Epithelial cell of prostate (primary cell): ENCODE data around the gene BST2.
A peak's percentile ranks its signal among the peaks of the same experiment; 100 is the strongest.

Experiments
- DNase-seq: peaks from one replicate; pipeline ENCODE4 v3.0.0-alpha.2; 2011; ENCODE audit warnings: low read depth, low spot score
- H3K27ac ChIP-seq: fragments of 450-650 bp; 2 replicates; pipeline ENCODE4 v1.5.1; 2017; ENCODE audit warnings: mild to moderate bottlenecking

Gene BST2

DNA sequence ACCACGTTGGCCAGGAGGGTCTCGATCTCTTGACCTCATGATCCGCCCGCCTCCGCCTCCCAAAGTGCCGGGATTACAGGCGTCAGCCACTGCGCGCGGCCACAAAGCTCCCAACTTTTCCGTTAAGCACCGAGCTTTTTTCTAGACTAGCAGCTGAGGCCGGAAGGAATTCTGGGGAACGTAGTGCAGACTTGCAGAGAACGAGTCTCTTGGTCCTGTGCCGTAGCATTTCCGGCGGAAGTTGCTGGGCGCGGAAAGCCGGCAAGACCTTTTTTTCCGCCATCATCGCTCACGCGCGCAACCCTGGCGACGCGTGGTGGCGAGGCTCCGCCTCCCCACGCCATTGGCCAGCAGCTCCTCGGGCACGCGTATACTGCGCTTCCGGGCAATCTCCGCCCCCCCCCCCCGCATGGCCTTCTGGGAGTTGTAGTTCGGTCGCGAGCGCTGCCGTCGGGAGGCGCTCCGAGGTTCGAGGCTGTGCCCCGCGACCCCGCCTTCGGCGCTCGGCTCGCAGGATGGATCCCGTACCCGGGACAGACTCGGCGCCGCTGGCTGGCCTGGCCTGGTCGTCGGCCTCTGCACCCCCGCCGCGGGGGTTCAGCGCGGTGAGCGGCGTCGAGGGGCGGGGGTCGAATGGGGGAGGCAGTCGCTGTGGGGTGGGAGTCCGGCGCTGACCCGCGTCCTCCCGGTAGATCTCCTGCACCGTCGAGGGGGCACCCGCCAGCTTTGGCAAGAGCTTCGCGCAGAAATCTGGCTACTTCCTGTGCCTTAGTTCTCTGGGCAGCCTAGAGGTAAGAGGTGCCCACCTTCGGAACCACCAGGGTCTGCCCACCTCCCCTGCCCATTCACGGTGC lies 14.4 kb upstream of the BST2 start, which contains the start of gene MVB12A:
Gene MVB12A, plus strand, starts transcription at position 427 of the 854 bp plus-strand sequence. Its CDS starts 89 bp downstream, at position 516.
- H3K27ac ChIP-seq, result peak within 1 kb of the TSS; percentile 72
- peak; percentile 95 for DNase-seq

DNA sequence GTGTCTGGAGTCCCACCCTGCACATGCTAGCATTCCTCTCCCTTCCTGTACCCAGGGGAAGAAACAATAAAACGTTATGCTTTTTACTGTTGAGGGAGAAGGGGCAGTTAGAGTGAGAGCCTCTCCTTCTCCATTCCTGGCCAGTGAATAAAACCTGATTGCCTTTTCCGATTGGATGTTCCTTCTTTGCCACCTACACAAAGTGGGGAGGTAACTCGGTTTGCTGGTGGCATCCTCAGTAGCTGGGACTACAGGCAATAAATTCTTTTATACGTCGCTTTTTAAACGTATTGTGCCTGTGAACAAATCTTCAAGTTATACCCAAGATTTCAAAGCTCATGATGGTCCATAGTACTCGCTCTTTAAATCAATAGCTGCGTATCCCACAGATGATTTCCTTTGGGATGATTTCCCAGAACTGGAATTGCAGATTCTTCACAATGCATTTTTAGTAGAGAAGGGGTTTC lies 13.8 kb upstream of the BST2 start:
- H3K27ac ChIP-seq, result peak overlapping the region; percentile 72
- no peak for DNase-seq

DNA sequence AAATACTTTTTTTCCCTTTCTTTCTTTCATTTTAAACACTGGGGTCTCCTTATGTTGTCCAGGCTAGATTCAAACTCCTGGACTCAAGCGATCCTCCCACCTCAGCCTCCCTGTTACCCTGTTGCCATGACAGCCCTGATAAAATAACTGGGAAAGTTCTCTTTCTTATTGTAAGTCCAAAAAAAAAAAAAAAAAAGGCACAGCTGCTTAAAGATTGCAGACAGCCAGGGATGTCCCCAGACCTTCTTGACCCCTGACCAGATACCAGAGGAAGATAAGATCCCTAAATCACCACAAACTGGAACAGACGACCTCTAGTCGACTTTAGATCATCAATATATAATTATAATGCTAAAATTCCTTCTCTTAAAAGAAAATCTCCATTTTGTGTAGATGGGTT lies 13.3 kb upstream of the BST2 start:
- peak overlapping the region; percentile 72 for H3K27ac ChIP-seq
- DNase-seq, result no peak

DNA sequence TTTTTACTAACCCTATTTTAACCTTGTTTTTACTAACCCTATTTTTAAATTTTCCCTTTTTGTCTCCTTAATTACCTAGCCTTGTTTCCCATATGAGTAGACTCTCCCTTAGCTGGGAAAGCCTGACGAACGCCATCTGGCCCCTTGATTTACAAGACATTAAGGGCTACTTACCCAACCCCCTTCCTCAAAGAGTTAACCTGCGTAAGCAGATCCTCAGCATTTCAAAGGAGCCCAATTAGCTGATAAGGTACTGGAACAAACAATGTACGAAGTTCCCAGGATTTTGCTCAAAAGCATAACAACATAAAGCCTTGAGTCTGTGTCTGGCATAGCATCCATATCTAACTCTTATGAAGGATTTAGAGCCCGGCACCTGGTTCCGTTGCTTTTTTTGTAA lies 9.7 kb upstream of the BST2 start:
- no peak for DNase-seq
- H3K27ac ChIP-seq, result no peak overlapping the region

DNA sequence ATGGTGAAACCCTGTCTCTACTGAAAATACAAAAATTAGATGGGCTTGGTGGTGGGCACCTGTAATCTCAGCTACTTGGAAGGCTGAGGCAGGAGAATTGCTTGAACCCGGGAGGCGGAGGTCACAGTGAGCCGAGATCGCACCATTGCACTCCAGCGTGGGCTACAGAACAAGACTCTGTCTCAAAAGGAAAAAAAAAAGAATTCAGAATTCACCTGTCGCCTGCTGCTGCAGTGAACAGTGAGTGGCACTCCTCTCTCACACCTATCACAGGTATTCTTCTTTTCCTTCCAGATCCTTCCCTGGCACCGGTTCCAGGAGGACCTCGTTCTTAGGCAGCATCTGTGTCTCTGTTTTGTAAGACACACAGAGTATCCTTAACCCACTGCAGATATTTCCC lies 8.7 kb upstream of the BST2 start:
- no peak overlapping the region for H3K27ac ChIP-seq
- DNase-seq, result no peak

DNA sequence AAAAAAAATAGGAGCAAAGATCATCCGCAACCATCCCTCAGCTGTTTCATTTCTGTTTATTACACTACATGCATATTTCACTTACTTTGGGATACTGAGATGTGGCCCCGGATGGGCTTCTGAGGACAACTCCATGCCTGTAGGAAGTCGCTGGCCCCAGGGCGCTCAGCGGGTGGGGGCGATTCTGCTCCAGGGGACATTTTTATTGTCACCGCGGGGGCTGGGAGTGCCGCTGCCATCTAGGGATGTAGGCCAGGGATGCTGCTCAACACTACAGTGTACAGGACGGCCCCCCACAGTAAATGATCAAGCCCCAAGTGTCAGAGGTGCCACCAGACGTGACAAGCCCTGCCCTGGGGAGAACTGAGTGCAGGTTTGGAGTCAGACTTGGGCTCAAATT lies 6.4 kb upstream of the BST2 start:
- no peak for DNase-seq
- H3K27ac ChIP-seq, result no peak overlapping the region

DNA sequence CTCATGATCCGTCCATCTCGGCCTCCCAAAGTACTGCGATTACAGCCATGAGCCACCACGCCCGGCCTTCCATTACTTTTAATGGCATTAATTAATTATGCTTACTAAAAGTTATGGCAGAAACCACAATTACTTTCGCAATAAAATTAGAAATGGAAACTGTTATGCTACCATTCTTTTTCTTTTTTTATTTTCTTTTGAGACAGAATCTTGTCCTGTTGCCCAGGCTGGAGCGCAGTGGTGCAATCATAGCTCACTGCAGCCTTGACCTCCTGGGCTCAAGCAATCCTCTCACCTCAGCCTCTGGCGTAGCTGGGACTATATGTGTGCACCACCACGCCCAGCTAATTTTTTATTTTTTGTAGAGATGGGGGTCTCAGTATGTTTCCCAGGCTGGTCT lies 4.6 kb upstream of the BST2 start:
- no peak overlapping the region for H3K27ac ChIP-seq
- no peak for DNase-seq

DNA sequence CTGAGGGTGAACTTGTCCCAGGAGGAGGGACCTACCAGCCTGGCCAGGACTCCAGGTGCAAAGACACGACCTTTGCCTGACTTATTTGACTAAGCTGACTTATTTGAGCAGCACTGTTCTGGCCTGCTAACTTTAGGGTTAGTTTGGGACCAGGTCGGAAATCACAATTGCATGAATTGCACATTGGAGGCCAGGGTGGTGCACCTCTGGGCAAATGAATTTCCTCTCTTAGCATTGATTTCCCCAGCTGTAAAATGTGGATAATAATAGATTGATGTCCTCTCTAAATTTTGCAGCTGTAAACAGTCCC lies 1.4 kb upstream of the BST2 start:
- no peak overlapping the region for H3K27ac ChIP-seq
- no peak for DNase-seq

DNA sequence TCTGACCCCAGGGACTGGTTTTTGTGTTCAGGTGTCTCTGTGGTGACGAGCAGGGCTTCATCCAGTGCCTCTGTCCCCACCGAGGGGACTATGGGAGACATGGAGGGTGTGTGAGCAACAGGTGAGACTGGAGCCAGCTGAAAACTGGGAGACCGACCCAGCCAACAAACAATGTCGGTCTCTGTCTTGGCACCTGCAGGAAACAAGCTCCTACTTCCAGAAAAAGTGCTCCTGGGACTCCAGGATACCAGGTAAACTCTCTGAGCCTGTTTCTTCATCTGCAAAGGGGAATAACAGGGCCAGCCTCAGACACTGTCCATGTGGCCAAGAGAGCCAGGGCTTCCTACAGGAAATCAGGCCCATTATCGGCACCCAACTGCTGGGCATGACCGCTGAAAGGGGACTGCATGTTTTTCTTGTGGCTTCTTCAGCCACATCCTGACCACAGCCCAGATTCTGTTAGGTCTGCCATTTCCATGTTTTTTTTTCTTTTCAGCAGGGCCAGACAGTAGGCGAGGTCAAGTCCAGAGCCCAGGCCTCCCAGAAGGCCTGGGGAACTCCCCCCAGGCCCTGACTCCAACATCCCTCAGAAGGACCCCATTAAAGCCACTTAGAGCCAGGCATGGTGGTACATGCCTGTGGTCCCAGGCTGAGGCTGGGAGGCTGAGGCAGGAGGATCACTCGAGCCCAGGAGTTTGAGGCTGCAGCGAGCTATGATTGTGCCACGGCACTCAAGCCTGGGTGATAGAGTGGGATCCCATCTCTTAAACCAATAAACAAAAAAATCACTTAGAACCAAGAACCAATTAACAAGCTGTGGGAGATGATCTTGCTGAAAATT lies 836 bp upstream of the BST2 start:
- no peak for DNase-seq
- no peak overlapping the region for H3K27ac ChIP-seq

DNA sequence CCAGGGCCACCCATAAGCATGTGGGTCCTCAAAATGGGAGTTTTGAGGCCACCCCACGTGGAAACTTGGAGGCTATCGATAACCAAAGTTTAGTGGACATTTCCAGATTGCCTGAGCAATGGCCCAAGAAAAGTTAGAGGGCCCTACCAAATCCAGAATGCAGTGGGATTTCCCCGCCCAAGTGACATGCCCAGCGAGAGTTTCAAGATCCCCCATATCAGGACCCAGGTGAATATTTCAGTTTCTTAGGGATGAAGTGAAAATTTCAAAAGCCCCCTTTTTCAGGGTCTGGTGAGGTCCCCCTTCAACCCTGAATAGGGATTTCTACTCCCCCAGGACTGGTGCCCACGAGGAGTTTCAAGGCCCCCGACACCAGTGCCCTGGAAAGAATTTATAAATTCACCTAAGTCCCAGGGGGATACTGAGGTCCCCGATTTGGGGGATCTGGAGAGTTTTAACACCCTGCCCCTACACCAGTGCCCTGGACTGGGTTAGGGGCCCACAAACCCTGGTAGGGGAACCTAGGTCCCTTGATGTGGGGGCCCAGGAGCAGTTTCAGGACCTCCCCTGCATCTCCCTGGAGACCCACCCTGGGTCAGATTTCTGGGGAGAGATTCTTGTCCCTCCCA lies 695 bp downstream of the BST2 start:
- DNase-seq, result no peak
- H3K27ac ChIP-seq, result no peak overlapping the region

DNA sequence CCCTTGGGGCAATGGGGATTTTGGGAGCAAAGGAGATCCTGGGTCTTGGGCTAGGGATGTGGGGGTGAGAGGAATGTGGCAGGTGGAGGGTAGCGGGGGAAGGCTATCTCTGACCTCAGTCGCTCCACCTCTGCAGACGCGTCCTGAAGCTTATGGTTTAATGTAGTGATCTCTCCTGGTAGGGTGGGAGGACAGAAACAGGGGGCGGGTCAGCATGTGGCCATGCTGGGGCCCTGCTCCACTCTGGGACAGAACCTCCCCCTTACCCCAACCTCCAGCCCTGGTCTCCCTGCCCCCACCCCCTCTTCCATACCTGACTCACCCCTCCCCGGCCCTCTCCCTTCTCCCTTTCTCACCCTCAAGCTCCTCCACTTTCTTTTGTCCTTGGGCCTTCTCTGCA lies 1.4 kb downstream of the BST2 start:
- no peak overlapping the region for H3K27ac ChIP-seq
- no peak for DNase-seq

DNA sequence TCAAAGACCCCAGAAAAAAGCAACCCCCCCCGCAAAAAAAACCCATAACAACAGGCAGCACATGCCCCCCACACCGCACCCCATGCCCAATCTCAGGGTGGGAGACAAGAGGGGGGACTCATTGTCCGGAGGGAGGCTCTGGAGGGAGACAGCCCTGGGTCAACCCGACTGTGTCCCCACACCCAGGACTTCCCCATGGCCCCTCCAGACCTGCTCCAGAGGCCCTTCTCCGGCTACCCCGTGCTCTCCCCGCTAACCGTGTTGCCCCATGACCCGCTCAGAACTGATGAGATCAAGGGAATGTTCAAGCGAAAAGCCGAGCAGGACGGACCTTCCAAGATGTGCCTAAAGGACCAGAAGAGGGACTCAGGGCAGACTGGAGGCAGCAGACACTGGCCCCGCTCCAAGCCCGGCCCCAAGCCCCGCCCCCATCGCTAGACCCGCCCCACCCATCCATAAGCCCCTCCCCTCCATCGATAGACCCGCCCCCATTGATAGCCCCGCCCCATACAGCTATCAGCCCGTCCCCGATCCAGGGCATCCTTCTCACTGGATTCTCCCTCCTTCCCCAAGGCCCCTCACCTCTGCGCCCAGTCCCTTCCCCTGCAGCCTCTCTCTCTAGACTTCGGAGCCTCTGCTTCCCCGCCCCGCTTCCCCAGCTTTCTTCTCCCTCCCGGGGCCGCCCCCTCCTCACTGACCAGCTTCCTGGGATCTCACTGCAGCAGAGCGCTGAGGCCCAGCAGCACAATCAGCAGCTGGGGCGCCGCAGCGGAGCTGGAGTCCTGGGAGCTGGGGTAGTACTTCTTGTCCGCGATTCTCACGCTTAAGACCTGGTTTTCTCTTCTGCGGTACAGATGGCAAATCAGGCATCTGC lies 2.2 kb downstream of the BST2 start:
- H3K27ac ChIP-seq, result no peak overlapping the region
- no peak for DNase-seq

DNA sequence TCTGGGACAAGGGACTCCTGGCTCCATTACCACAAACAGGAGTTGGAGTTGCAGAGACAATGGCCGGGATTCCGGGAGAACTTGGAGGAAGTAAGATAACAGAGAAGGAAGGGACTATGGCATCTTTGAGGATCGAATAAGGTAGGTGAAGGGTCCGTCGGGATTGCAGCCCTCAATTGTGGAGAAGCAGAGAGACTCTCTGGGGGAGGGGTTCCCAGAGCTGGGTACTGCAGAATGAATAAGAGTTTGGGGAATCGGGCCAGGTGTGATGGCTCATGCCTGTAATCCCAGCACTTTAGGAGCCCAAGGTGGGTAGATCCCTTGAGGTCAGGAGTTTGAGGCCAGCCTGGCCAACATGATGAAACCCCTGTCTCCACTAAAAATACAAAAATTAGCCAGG lies 3.8 kb downstream of the BST2 start:
- no peak for DNase-seq
- H3K27ac ChIP-seq, result no peak overlapping the region

DNA sequence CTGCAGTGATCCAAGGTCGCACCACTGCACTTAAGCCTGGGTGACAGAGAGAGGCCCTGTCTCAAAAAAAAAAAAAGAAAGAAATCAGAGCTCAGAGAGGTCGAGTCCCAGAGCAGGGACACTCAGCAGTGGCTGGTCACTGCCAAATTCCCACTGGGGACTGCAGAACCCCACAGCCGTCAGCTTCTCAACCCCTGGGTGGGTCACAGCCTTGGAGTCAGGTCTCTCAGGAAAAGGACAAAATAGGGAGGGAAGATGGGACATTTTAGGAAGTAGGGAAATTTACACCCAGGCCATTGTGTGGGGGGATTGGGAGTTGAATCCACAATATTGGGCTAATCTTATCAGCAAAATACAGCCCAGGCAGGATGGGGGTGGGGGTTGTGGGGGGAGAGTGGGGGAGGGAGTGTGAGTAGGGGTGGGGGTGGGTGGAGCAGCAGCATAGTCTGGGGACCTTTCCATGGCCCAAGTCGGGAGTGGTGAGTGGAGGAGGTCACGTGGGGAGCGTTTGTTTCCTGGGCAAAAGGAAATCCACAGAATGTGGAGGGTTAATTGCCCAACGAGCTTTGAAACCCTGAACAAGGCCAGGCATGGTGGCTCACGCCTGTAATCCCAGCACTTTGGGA lies 6.4 kb downstream of the BST2 start:
- DNase-seq, result no peak
- H3K27ac ChIP-seq, result no peak overlapping the region

DNA sequence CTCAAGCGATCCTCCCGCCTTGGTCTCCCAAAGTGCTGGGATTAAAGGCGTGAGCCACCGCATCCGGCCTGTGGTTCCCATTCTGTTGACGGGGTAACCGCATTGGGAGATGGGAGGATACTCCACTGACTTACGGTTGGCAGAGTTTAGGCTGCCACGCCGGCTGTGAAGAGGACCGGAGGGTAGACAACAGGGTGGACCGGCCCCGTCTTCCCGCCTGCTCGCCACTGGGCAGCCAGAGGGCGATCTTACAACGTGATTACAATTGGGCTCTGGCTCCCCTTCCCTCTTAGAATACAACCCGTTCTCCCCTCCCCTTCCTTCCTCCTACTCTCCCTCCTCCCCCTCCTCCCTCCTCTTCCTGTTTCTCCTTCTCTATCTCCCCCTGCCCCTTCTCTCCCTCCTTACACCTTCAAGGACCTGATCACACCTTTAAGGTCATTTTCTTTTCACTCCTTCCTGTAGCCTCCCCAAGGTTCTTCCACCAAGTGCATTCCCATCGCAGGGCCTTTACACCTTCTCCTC lies 10.5 kb downstream of the BST2 start:
- no peak overlapping the region for H3K27ac ChIP-seq
- no peak for DNase-seq

DNA sequence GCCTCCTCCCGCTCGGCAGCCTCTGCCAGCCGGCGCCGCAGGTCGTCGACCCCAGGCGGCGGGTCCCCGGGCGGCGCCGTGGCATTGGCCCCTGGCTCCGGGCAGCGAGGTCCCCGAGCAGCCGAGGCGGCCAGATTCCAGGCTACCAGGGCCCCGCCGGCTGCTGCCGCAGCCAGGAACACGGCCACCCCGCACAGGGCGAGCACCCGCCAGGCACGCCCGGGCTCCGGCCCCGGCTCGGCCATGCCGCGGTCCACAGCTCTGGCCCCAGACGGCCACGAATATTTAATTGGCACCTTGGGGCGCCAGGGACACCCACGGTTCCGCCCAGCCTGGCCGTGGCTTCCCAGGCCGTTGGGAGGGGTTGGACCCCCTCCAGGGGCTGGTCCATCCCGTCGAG lies 11.5 kb downstream of the BST2 start, which contains the start of gene CCDC194:
Gene CCDC194, minus strand, starts transcription at position 283 of the 400 bp plus-strand sequence. Its CDS starts 38 bp downstream, at position 245.
- no peak for DNase-seq
- H3K27ac ChIP-seq, result no peak within 1 kb of the TSS

DNA sequence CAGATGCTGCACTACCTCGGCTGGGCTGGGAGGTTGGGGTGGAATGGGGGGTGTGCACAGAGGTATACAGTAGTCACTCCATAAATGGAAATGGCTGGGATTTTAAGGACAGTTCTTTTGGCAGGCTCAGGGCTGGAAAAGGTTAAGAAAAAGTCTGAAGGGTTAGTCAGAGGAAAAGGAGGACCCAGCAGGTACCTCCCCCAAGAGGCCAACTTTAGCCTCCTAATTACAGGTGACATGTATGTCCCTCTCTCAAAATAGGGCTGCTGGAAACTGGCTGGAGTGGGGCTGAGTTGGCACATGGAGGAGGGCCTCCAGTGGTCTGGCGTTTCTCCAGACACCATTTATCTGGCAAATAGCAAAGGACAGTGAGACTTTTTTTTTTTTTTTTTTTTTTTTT lies 12.4 kb downstream of the BST2 start:
- no peak overlapping the region for H3K27ac ChIP-seq
- DNase-seq, result no peak

DNA sequence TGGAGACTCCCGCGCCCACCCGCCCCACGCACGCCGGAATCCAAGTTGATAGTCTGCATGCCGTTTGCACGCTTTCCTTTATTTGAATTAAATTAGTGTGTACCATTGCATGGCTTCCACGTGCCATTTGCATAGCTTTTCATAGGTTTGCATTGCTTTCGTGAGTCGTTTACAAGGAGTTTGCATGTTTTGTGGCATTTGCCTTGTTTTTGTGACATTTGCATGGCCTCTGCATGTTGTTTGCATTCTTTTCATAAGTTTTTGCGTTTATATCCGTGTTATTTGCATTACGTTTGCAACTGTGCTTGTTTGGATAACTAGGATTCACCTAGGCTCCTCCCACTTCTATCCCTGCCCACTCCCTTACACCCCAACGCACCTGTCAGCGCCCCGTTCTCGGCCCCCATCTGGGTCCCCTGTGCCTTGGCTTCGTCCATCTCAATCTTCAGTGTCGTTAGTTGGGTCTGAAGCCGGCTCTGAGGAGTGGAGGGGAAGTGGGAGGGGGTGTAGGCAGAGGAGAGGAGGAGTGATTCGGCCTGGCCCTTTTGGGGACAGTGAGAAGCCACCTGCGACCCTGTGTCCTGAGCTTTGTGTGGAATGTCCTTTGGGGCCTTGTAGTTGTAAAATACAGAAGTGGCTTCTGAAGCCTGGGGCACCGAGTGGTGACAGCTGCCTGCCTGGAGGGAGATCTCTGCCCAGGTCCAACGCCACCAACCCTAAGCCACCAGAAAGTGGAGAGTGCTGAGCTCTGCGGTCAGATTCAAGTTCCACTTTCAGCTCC lies 13.9 kb downstream of the BST2 start:
- DNase-seq, result no peak
- no peak overlapping the region for H3K27ac ChIP-seq
